Measurements from ENCODE around the gene RASA3.

Gene RASA3

GRCh38 chr13:113997845-113998751 is 134.3 kb downstream of the RASA3 start:
- Histone ChIP-seq H3K9me3 (ENCODE audit: insufficient read depth, low read depth, low read length) (no peaks in the 10 kb centered on the region), H3K4me2 (ENCODE audit: low read depth, low read length, poor library complexity, severe bottlenecking) (no peak overlapping the region)

GRCh38 chr13:113996912-113997745 is 135.3 kb downstream of the RASA3 start:
- Histone ChIP-seq H3K4me2 (ENCODE audit: low read depth, low read length, poor library complexity, severe bottlenecking) (no peak overlapping the region), H4K20me1 (ENCODE audit: insufficient read depth, low read length, poor library complexity, severe bottlenecking) (no peaks in the 10 kb centered on the region), H3K79me2 (ENCODE audit: insufficient read depth, low read length) (no peaks in the 10 kb centered on the region), H3K9ac (ENCODE audit: low read depth, low read length, poor library complexity, severe bottlenecking) (no peak overlapping the region), H3K4me3 (ENCODE audit: low read length, poor library complexity, severe bottlenecking) (no peak overlapping the region), H3K9me3 (ENCODE audit: insufficient read depth, low read depth, low read length) (no peaks in the 10 kb centered on the region), H3K36me3 (ENCODE audit: insufficient read depth, low read length) (peaks cover 21% of the 10 kb centered on the region; the same call in 1 of the 2 replicates), H3K27me3 (ENCODE audit: insufficient read depth, low read length, poor library complexity, severe bottlenecking) (no peaks in the 10 kb centered on the region), H2AFZ (ENCODE audit: low read length) (no peak overlapping the region), H3F3A (ENCODE audit: low read depth) (no peaks in the 10 kb centered on the region), H3K9me2 (replicated peaks; ENCODE audit: low read depth, low read length) (no peaks in the 10 kb centered on the region), H3K4me1 (ENCODE audit: insufficient read depth, low read length, poor library complexity, severe bottlenecking) (no peaks in the 10 kb centered on the region)
- TF ChIP-seq CTCF (conservative IDR thresholded peaks at IDR 0.05; ENCODE audit: low read length) (no peak), EZH2phosphoT487 (IDR thresholded peaks at IDR 0.05; ENCODE audit: borderline replicate concordance) (no peak)

More at GRCh38 chr13:113997845-113998751, 134.3 kb downstream of the RASA3 start:
- Histone ChIP-seq H3K4me1 (ENCODE audit: insufficient read depth, low read length, poor library complexity, severe bottlenecking) (no peaks in the 10 kb centered on the region), H3K27me3 (ENCODE audit: insufficient read depth, low read length, poor library complexity, severe bottlenecking) (no peaks in the 10 kb centered on the region), H3K4me3 (ENCODE audit: low read length, poor library complexity, severe bottlenecking) (no peak overlapping the region), H3K9ac (ENCODE audit: low read depth, low read length, poor library complexity, severe bottlenecking) (no peak overlapping the region), H3K36me3 (ENCODE audit: insufficient read depth, low read length) (peaks cover 15% of the 10 kb centered on the region; the same call in 1 of the 2 replicates), H3K9me2 (replicated peaks; ENCODE audit: low read depth, low read length) (no peaks in the 10 kb centered on the region), H3F3A (ENCODE audit: low read depth) (no peaks in the 10 kb centered on the region), H3K79me2 (ENCODE audit: insufficient read depth, low read length) (no peaks in the 10 kb centered on the region), H2AFZ (ENCODE audit: low read length) (no peak overlapping the region), H4K20me1 (ENCODE audit: insufficient read depth, low read length, poor library complexity, severe bottlenecking) (no peaks in the 10 kb centered on the region)
- TF ChIP-seq EZH2phosphoT487 (IDR thresholded peaks at IDR 0.05; ENCODE audit: borderline replicate concordance) (no peak), CTCF (conservative IDR thresholded peaks at IDR 0.05; ENCODE audit: low read length) (no peak)

GRCh38 chr13:113996081-113996911 is 136.1 kb downstream of the RASA3 start:
- Histone ChIP-seq H3K4me1 (ENCODE audit: insufficient read depth, low read length, poor library complexity, severe bottlenecking) (no peaks in the 10 kb centered on the region), H3K4me2 (ENCODE audit: low read depth, low read length, poor library complexity, severe bottlenecking) (no peak overlapping the region), H2AFZ (ENCODE audit: low read length) (no peak overlapping the region), H3K27me3 (ENCODE audit: insufficient read depth, low read length, poor library complexity, severe bottlenecking) (no peaks in the 10 kb centered on the region), H3K9me2 (replicated peaks; ENCODE audit: low read depth, low read length) (no peaks in the 10 kb centered on the region), H3K9ac (ENCODE audit: low read depth, low read length, poor library complexity, severe bottlenecking) (no peak overlapping the region), H3F3A (ENCODE audit: low read depth) (no peaks in the 10 kb centered on the region), H3K36me3 (ENCODE audit: insufficient read depth, low read length) (peaks cover 29% of the 10 kb centered on the region; the same call in 1 of the 2 replicates), H3K9me3 (ENCODE audit: insufficient read depth, low read depth, low read length) (no peaks in the 10 kb centered on the region), H4K20me1 (ENCODE audit: insufficient read depth, low read length, poor library complexity, severe bottlenecking) (no peaks in the 10 kb centered on the region), H3K79me2 (ENCODE audit: insufficient read depth, low read length) (no peaks in the 10 kb centered on the region), H3K4me3 (ENCODE audit: low read length, poor library complexity, severe bottlenecking) (no peak overlapping the region)
- TF ChIP-seq CTCF (conservative IDR thresholded peaks at IDR 0.05; ENCODE audit: low read length) (no peak), EZH2phosphoT487 (IDR thresholded peaks at IDR 0.05; ENCODE audit: borderline replicate concordance) (no peak)
